Liver (tissue), 9 donors: ENCODE data around the gene RASAL2. TPM values are rescaled to one million over a fixed set of nuclear protein-coding genes. Genes with fewer than 3 reads are reported as not detected.
"Not testable (repeated sequence)": the region's sequence is repeated elsewhere in the genome, so short reads cannot be mapped to it uniquely, and the experiment has no call there.

ENCODE experiments used
- DNase-seq: peaks from one replicate; pipeline ENCODE4 v3.0.0-alpha.2; 2017; ENCODE audit warnings: low spot score
- H3K27ac ChIP-seq, 2 donors: one replicate each; pipeline ENCODE4 v1.7.0; 2013; ENCODE audit warnings: inconsistent platforms in 2 of 2, low read length in 2 of 2, control low read depth in 1 of 2, low read depth in 1 of 2, mild to moderate bottlenecking in 1 of 2
- H3K27me3 ChIP-seq, 4 donors: one replicate each; pipeline versions ENCODE4 v1.6.1 to v1.7.0; 2013; ENCODE audit warnings: low read length in 3 of 4, inconsistent platforms in 1 of 4, mild to moderate bottlenecking in 1 of 4, moderate library complexity in 1 of 4; ENCODE audit not compliant: control insufficient read depth in 4 of 4, insufficient read depth in 4 of 4
- H3K36me3 ChIP-seq, 4 donors: one replicate each; pipeline versions ENCODE4 v1.6.1 to v1.7.0; 2013; ENCODE audit warnings: low read length in 3 of 4, mild to moderate bottlenecking in 3 of 4, low read depth in 1 of 4, moderate library complexity in 1 of 4; ENCODE audit not compliant: control insufficient read depth in 4 of 4, insufficient read depth in 3 of 4
- H3K4me1 ChIP-seq, 4 donors: one replicate each; pipeline versions ENCODE4 v1.6.1 to v1.7.0; 2013; ENCODE audit warnings: low read length in 3 of 4, mild to moderate bottlenecking in 3 of 4, moderate library complexity in 1 of 4; ENCODE audit not compliant: control insufficient read depth in 4 of 4, insufficient read depth in 4 of 4
- H3K4me3 ChIP-seq, 3 donors: one replicate each; pipeline versions ENCODE4 v1.6.1 to v1.7.0; 2013; ENCODE audit warnings: low read length in 3 of 3, control low read depth in 1 of 3, low read depth in 1 of 3, mild to moderate bottlenecking in 1 of 3
- H3K9ac ChIP-seq, 2 donors: one replicate each; pipeline ENCODE4 v1.7.0; 2013; ENCODE audit warnings: low read length in 2 of 2, mild to moderate bottlenecking in 2 of 2, moderate library complexity in 2 of 2, control low read depth in 1 of 2, low read depth in 1 of 2
- H3K9me3 ChIP-seq, 4 donors: one replicate each; pipeline versions ENCODE4 v1.6.1 to v1.7.0; 2013; ENCODE audit warnings: low read length in 3 of 4; ENCODE audit not compliant: control insufficient read depth in 4 of 4
- ATF3 ChIP-seq: IDR thresholded peaks from 2 replicates; pipeline ENCODE4 v1.6.1; 2016; ENCODE audit warnings: antibody characterized with exemption
- CTCF ChIP-seq: fragments of 150-350 bp; IDR thresholded peaks from 2 replicates; pipeline ENCODE4 v1.5.1; 2017; ENCODE audit warnings: improper control_type of control experiment, low read depth, low read length; ENCODE audit not compliant: missing input control
- EGR1 ChIP-seq, 2 donors: IDR thresholded peaks; 2 replicates each; pipeline ENCODE4 v1.6.1; 2016 to 2018; ENCODE audit warnings: antibody characterized with exemption in 2 of 2, low read depth in 2 of 2
- FOXA2 ChIP-seq: IDR thresholded peaks from 2 replicates; pipeline ENCODE4 v1.6.1; 2016; ENCODE audit warnings: antibody characterized with exemption
- HNF4A ChIP-seq, 2 donors: conservative IDR thresholded peaks; 2 replicates each; pipeline ENCODE4 v1.6.1; 2016; ENCODE audit warnings: antibody characterized with exemption in 2 of 2, mild to moderate bottlenecking in 2 of 2
- HNF4G ChIP-seq: IDR thresholded peaks from 2 replicates; pipeline ENCODE4 v1.6.1; 2016; ENCODE audit warnings: antibody characterized with exemption
- NR2F2 ChIP-seq: IDR thresholded peaks from 2 replicates; pipeline ENCODE4 v1.6.1; 2016; ENCODE audit warnings: antibody characterized with exemption
- RAD21 ChIP-seq, 2 donors: IDR thresholded peaks; 2 replicates each; pipeline ENCODE4 v1.6.1; 2016; ENCODE audit warnings: antibody characterized with exemption in 2 of 2, mild to moderate bottlenecking in 2 of 2
- REST ChIP-seq: IDR thresholded peaks from 2 replicates; pipeline ENCODE4 v1.6.1; 2016; ENCODE audit warnings: antibody characterized with exemption, mild to moderate bottlenecking
- RXRA ChIP-seq, 2 donors: IDR thresholded peaks; 2 replicates each; pipeline ENCODE4 v1.6.1; 2017 to 2018; ENCODE audit warnings: antibody characterized with exemption in 2 of 2, mild to moderate bottlenecking in 1 of 2
- SP1 ChIP-seq: IDR thresholded peaks from 2 replicates; pipeline ENCODE4 v1.6.1; 2018; ENCODE audit warnings: antibody characterized with exemption, mild to moderate bottlenecking
- TAF1 ChIP-seq: conservative IDR thresholded peaks from 2 replicates; pipeline ENCODE4 v1.6.1; 2016; ENCODE audit warnings: antibody characterized with exemption, mild to moderate bottlenecking
- YY1 ChIP-seq: IDR thresholded peaks from 2 replicates; pipeline ENCODE4 v1.6.1; 2016; ENCODE audit warnings: antibody characterized with exemption, mild to moderate bottlenecking
- ZBTB33 ChIP-seq: IDR thresholded peaks from 2 replicates; pipeline ENCODE4 v1.6.1; 2016; ENCODE audit warnings: antibody characterized with exemption
- WGBS: extraction: QIAGEN DNeasy Blood & Tissue Kit; methylation state at CpG from one replicate; pipeline ENCODE4 v1.1.7; 2013; 5-methylcytosine and 5-hydroxymethylcytosine counted together
- polyA plus RNA-seq, 2 donors: library from polyadenylated mRNA; stranded (reverse) in 1 of 2; unstranded in 1 of 2; fragments of 200-250 nt in 1 of 2; fragments of >200 nt in 1 of 2; fragmentation: Nextera tagmentation in 1 of 2; extraction: Ambion mirVana in 1 of 2; gene quantifications; one replicate each; pipeline versions ENCODE4 v1.2.1 to v1.2.3, GENCODE V29; 2013 to 2015
- total RNA-seq, 2 donors: library from RNA; depleted of rRNA; stranded (reverse); fragments of >200 nt; gene quantifications; one replicate each; pipeline ENCODE4 v1.2.3, GENCODE V29; 2014
- donor health status: healthy.
- donor health status: healthy.
- donor health status: healthy.
- donor health status: healthy.
- donor health status: healthy.

RASAL2 gene
- total and polyA plus RNA-seq, 4 donors = 1.8 to 8.1 (median 4.1) TPM

- Histone ChIP-seq H3K4me3 (no peak overlapping the region), H3K9ac (no peak overlapping the region), H3K27ac (no peak overlapping the region), H3K4me1 (peaks cover 0 to 3% (median 0%) of the 10 kb centered on the region in 4 donors), H3K36me3 (no peaks in the 10 kb centered on the region), H3K27me3 (no peaks in the 10 kb centered on the region), H3K9me3 (no peaks in the 10 kb centered on the region)
- 2% methylated on average over 1 of the region's 1 CpG for WGBS
- DNase-seq = no peak
- TF ChIP-seq SP1 (no peak), REST (no peak), YY1 (no peak), EGR1 (IDR thresholded peaks at IDR 0.05; ENCODE audit: low read depth in 2 of 2) (no peak), ATF3 (peak; percentile 14), RAD21 (IDR thresholded peaks at IDR 0.05) (peak; percentile 92), CTCF (peak; percentile 84), HNF4A (conservative IDR thresholded peaks at IDR 0.05) (peak in 1 of 2 donors; percentile 32), TAF1 (no peak), RXRA (IDR thresholded peaks at IDR 0.05) (peak; percentile 8 to 30), HNF4G (no peak)
Measured at GRCh38 chr1:178310685-178311105, 216.8 kb downstream of the RASAL2 start.

GRCh38 chr1:178311164-178311563 lies 217.3 kb downstream of the RASAL2 start:
- H3K27me3 ChIP-seq = no peaks in the 10 kb centered on the region
- H3K27ac ChIP-seq = no peak overlapping the region
- H3K4me3 ChIP-seq = no peak overlapping the region
- no peaks in the 10 kb centered on the region for H3K9me3 ChIP-seq
- H3K4me1 ChIP-seq = peaks cover 0 to 3% (median 0%) of the 10 kb centered on the region in 4 donors
- no peak for TF ChIP-seq FOXA2
- TF ChIP-seq ZBTB33 = no peak
- no peak for TF ChIP-seq SP1
- TF ChIP-seq TAF1 = no peak
- TF ChIP-seq NR2F2 = no peak
- H3K36me3 ChIP-seq = no peaks in the 10 kb centered on the region
- WGBS = 62% methylated on average over 1 of the region's 1 CpG
- no peak for DNase-seq
- no peak overlapping the region for H3K9ac ChIP-seq

GRCh38 chr1:178320280-178320982 lies 226.5 kb downstream of the RASAL2 start:
- H3K36me3 ChIP-seq, DNase-seq, H3K27me3 ChIP-seq, H3K4me1 ChIP-seq, H3K27ac ChIP-seq, H3K4me3 ChIP-seq, H3K9me3 ChIP-seq, H3K9ac ChIP-seq: not testable (repeated sequence)
- 55% methylated on average over 29 of the region's 30 CpGs for WGBS
